ENCODE results near the gene NETO1.

- TF ChIP-seq, protein P1, sequence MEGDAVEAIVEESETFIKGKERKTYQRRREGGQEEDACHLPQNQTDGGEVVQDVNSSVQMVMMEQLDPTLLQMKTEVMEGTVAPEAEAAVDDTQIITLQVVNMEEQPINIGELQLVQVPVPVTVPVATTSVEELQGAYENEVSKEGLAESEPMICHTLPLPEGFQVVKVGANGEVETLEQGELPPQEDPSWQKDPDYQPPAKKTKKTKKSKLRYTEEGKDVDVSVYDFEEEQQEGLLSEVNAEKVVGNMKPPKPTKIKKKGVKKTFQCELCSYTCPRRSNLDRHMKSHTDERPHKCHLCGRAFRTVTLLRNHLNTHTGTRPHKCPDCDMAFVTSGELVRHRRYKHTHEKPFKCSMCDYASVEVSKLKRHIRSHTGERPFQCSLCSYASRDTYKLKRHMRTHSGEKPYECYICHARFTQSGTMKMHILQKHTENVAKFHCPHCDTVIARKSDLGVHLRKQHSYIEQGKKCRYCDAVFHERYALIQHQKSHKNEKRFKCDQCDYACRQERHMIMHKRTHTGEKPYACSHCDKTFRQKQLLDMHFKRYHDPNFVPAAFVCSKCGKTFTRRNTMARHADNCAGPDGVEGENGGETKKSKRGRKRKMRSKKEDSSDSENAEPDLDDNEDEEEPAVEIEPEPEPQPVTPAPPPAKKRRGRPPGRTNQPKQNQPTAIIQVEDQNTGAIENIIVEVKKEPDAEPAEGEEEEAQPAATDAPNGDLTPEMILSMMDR (IDR thresholded peaks at IDR 0.05; ENCODE audit: low read depth, low read length): no peak
- TF ChIP-seq EZH2phosphoT487 (IDR thresholded peaks at IDR 0.05; ENCODE audit: low read depth): no peak
Measured at GRCh38 chr18:72822202-72822601, 45.6 kb downstream of the NETO1 start.

All from OCI-LY3 (cell line).